HEK293 (cell line): ENCODE results near the gene GATAD2A.

ENCODE experiments used
- CTCF ChIA-PET: fragments of 350-600 bp; formaldehyde crosslinking; extraction: SDS; loops from one replicate; lab custom pipeline; 2021; ENCODE audit warnings: antibody characterized with exemption; lab: Yijun Ruan, JAX
- POLR2A ChIA-PET: fragments of 300-600 bp; formaldehyde crosslinking; extraction: SDS; loops from one replicate; lab custom pipeline; 2020; ENCODE audit warnings: antibody characterized with exemption, inconsistent platforms; lab: Yijun Ruan, JAX
- H3K27ac ChIP-seq: fragments of 200-500 bp; sonication (Bioruptor generic); 2 replicates; pipeline ENCODE4 v1.5.1; 2014; ENCODE audit warnings: low read depth, low read length, control low read depth, inconsistent platforms; ENCODE audit errors: extremely low read depth
- H3K36me3 ChIP-seq, 2 experiments: fragments of 200-500 bp in 1 of 2; sonication (Bioruptor generic) in 1 of 2; 1 replicate in 1 of 2; 2 replicates in 1 of 2; pipeline ENCODE4 v1.5.1; 2014 to 2017; ENCODE audit warnings: inconsistent platforms in 2 of 2, low read length in 2 of 2; ENCODE audit not compliant: control insufficient read depth in 2 of 2, insufficient read depth in 1 of 2
- H3K4me1 ChIP-seq: fragments of 200-500 bp; sonication (Bioruptor generic); 2 replicates; pipeline ENCODE4 v1.5.1; 2014; ENCODE audit warnings: mild to moderate bottlenecking, low read length, inconsistent platforms; ENCODE audit not compliant: control insufficient read depth, insufficient read depth
- H3K4me3 ChIP-seq: 2 replicates; pipeline ENCODE4 v1.5.1; 2011; ENCODE audit warnings: low read depth, mild to moderate bottlenecking, control low read depth, low read length, moderate library complexity
- H3K9me3 ChIP-seq: fragments of 200-500 bp; sonication (Bioruptor generic); 2 replicates; pipeline ENCODE4 v1.5.1; 2014; ENCODE audit warnings: low read depth, low read length, inconsistent platforms; ENCODE audit not compliant: control insufficient read depth, insufficient read depth
- EGR2 ChIP-seq: fragments of 450-650 bp; formaldehyde crosslinking; IDR thresholded peaks from 2 replicates; pipeline ENCODE4 v1.5.1; 2016; ENCODE audit warnings: low read depth, missing biosample characterization, missing genetic modification characterization
- GLI2 ChIP-seq: fragments of 450-650 bp; formaldehyde crosslinking; IDR thresholded peaks from 2 replicates; pipeline ENCODE4; 2017; ENCODE audit warnings: missing biosample characterization, missing genetic modification characterization, low read depth, borderline replicate concordance
- GLIS1 ChIP-seq: fragments of 450-650 bp; formaldehyde crosslinking; IDR thresholded peaks from 2 replicates; pipeline ENCODE4 v1.5.1; 2016; ENCODE audit warnings: missing biosample characterization, missing genetic modification characterization
- HOXC10 ChIP-seq: sonication (generic); formaldehyde crosslinking; IDR thresholded peaks from 2 replicates; pipeline ENCODE4 v1.8.1; 2023; ENCODE audit warnings: mild to moderate bottlenecking, missing genetic modification reagents
- REPIN1 ChIP-seq: fragments of 450-650 bp; formaldehyde crosslinking; IDR thresholded peaks from 2 replicates; pipeline ENCODE4 v1.5.1; 2017; ENCODE audit warnings: missing biosample characterization, missing genetic modification characterization, low read depth
- SETDB1 ChIP-seq: IDR thresholded peaks from one replicate; pipeline ENCODE4 v1.6.1; 2017; ENCODE audit warnings: mild to moderate bottlenecking, low read length, moderate library complexity, mixed read lengths; ENCODE audit not compliant: insufficient read length
- YY1 ChIP-seq: fragments of 450-650 bp; formaldehyde crosslinking; IDR thresholded peaks from 2 replicates; pipeline ENCODE4 v1.5.1; 2018; ENCODE audit warnings: missing biosample characterization, missing genetic modification characterization
- ZBTB21 ChIP-seq: fragments of 450-650 bp; formaldehyde crosslinking; IDR thresholded peaks from 2 replicates; pipeline ENCODE4 v1.5.1; 2017; ENCODE audit warnings: missing biosample characterization, missing genetic modification characterization
- ZBTB48 ChIP-seq: fragments of 450-650 bp; formaldehyde crosslinking; IDR thresholded peaks from 2 replicates; pipeline ENCODE4 v1.5.1; 2016; ENCODE audit warnings: missing biosample characterization, missing genetic modification characterization
- ZEB2 ChIP-seq: fragments of 450-650 bp; formaldehyde crosslinking; IDR thresholded peaks from 2 replicates; pipeline ENCODE4 v1.5.1; 2016; ENCODE audit warnings: missing biosample characterization, missing genetic modification characterization
- ZFHX2 ChIP-seq: fragments of 450-650 bp; formaldehyde crosslinking; conservative IDR thresholded peaks from 2 replicates; pipeline ENCODE4 v1.5.1; 2016; ENCODE audit warnings: missing biosample characterization, missing genetic modification characterization
- ZIC2 ChIP-seq: fragments of 450-650 bp; formaldehyde crosslinking; IDR thresholded peaks from 2 replicates; pipeline ENCODE4 v1.5.1; 2016; ENCODE audit warnings: missing biosample characterization, missing genetic modification characterization
- ZNF114 ChIP-seq: fragments of 450-650 bp; formaldehyde crosslinking; IDR thresholded peaks from 2 replicates; pipeline ENCODE4 v1.5.0; 2017; ENCODE audit warnings: missing biosample characterization, missing genetic modification characterization
- ZNF133 ChIP-seq: fragments of 450-650 bp; formaldehyde crosslinking; IDR thresholded peaks from 2 replicates; pipeline ENCODE4 v1.5.1; 2016; ENCODE audit warnings: missing biosample characterization, missing genetic modification characterization
- ZNF211 ChIP-seq: fragments of 450-650 bp; formaldehyde crosslinking; IDR thresholded peaks from 2 replicates; pipeline ENCODE4 v1.5.1; 2016; ENCODE audit warnings: low read depth, missing biosample characterization, missing genetic modification characterization
- ZNF488 ChIP-seq: fragments of 450-650 bp; formaldehyde crosslinking; IDR thresholded peaks from 2 replicates; pipeline ENCODE4 v1.5.1; 2016; ENCODE audit warnings: missing biosample characterization, missing genetic modification characterization
- ZNF514 ChIP-seq: fragments of 450-650 bp; formaldehyde crosslinking; IDR thresholded peaks from 2 replicates; pipeline ENCODE4 v1.5.1; 2016; ENCODE audit warnings: missing biosample characterization, missing genetic modification characterization
- ZNF555 ChIP-seq: fragments of 450-650 bp; formaldehyde crosslinking; conservative IDR thresholded peaks from 2 replicates; pipeline ENCODE4 v1.5.1; 2017; ENCODE audit warnings: missing biosample characterization, mild to moderate bottlenecking, missing genetic modification characterization, inconsistent platforms
- ZNF558 ChIP-seq: fragments of 450-650 bp; formaldehyde crosslinking; IDR thresholded peaks from 2 replicates; pipeline ENCODE4 v1.5.1; 2016; ENCODE audit warnings: missing biosample characterization, missing genetic modification characterization
- ZNF561 ChIP-seq: fragments of 450-650 bp; IDR thresholded peaks from 2 replicates; pipeline ENCODE4 v1.5.1; 2018; ENCODE audit warnings: missing biosample characterization, missing genetic modification characterization, borderline replicate concordance
- ZNF654 ChIP-seq: fragments of 450-650 bp; formaldehyde crosslinking; IDR thresholded peaks from 2 replicates; pipeline ENCODE4 v1.5.1; 2016; ENCODE audit warnings: low read depth, missing biosample characterization, missing genetic modification characterization
- ZNF792 ChIP-seq: fragments of 450-650 bp; formaldehyde crosslinking; IDR thresholded peaks from 2 replicates; pipeline ENCODE4 v1.5.1; 2016; ENCODE audit warnings: missing biosample characterization, missing genetic modification characterization
- ZXDB ChIP-seq: fragments of 450-650 bp; formaldehyde crosslinking; IDR thresholded peaks from 2 replicates; pipeline ENCODE4 v1.5.1; 2016; ENCODE audit warnings: missing biosample characterization, missing genetic modification characterization
- TF ChIP-seq, protein P1 (sequence below): fragments of 450-650 bp; formaldehyde crosslinking; IDR thresholded peaks from 2 replicates; pipeline ENCODE4 v1.5.1; 2016; ENCODE audit warnings: missing biosample characterization, missing genetic modification characterization

Gene GATAD2A

DNA sequence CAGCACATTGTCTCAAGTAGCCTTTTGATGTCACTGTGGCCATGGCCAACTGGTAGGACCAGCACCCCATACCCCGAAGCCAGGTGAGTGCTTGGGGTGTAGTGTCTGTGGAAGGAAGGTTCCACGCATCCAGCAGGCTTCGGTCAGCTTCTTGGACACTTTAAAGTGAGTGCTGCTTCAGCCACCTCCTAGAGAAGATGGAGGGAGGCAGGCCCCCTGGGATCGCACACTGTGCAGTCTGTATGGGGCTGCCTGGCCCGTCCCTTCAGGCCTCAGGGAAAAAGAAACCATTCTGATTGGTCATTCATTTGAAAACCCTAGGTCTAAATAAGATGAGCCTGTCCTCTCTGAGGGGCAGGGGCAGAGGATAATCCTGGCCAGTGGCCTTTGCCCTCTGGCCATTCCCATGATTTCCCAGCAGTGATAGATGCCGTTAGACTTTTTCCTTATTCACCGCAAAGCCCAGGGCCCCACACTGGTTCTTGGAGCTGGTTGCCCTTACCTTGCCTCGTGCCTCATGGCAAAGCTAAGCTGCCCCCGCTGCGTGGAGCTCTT, 30.7 kb downstream of the GATAD2A start:
- peaks cover 5% of the 10 kb centered on the region; the same call in 1 of the 2 replicates for H3K4me1 ChIP-seq
- POLR2A ChIA-PET, result no interaction called here
- H3K27ac ChIP-seq, result no peak overlapping the region
- no peak overlapping the region for H3K4me3 ChIP-seq
- CTCF ChIA-PET, result interaction anchor here (0.5 to 1.0 kb wide), 3 partner anchors 17 to 57 kb away, joined by 3 to 4 read pairs (median 3); no protein-coding TSS in a partner anchor
- peaks cover 0 to 11% of the 10 kb centered on the region in 2 experiments; a peak in 2 of 3 replicates for H3K36me3 ChIP-seq
- H3K9me3 ChIP-seq, result no peaks in the 10 kb centered on the region
- TF ChIP-seq GLI2 (tag by site-specific recombination) (no peak), REPIN1 (tag by site-specific recombination) (no peak), ZXDB (tag by site-specific recombination) (no peak), ZIC2 (0 out of 2 replicates have a peak, but pooled peaks have one; percentile 11)
- TF ChIP-seq, protein P1, sequence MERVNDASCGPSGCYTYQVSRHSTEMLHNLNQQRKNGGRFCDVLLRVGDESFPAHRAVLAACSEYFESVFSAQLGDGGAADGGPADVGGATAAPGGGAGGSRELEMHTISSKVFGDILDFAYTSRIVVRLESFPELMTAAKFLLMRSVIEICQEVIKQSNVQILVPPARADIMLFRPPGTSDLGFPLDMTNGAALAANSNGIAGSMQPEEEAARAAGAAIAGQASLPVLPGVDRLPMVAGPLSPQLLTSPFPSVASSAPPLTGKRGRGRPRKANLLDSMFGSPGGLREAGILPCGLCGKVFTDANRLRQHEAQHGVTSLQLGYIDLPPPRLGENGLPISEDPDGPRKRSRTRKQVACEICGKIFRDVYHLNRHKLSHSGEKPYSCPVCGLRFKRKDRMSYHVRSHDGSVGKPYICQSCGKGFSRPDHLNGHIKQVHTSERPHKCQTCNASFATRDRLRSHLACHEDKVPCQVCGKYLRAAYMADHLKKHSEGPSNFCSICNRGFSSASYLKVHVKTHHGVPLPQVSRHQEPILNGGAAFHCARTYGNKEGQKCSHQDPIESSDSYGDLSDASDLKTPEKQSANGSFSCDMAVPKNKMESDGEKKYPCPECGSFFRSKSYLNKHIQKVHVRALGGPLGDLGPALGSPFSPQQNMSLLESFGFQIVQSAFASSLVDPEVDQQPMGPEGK (tag by site-specific recombination), result no peak

- Histone ChIP-seq H3K27ac (no peak overlapping the region), H3K4me1 (no peaks in the 10 kb centered on the region), H3K36me3 (peaks cover 0 to 15% of the 10 kb centered on the region in 2 experiments; a peak in 2 of 3 replicates), H3K4me3 (no peak overlapping the region), H3K9me3 (no peaks in the 10 kb centered on the region)
- CTCF ChIA-PET, result no interaction called here
- TF ChIP-seq EGR2 (tag by site-specific recombination) (peak; percentile 36; the same call in 1 of the 2 replicates), ZNF792 (tag by site-specific recombination) (no peak), ZNF488 (tag by site-specific recombination) (no peak), ZNF114 (tag by site-specific recombination) (no peak), ZFHX2 (tag by site-specific recombination) (peak; percentile 43; the same call in 1 of the 2 replicates), ZEB2 (no peak)
- POLR2A ChIA-PET, result no interaction called here
Observed at GRCh38 chr19:19438366-19439175, 33.1 kb downstream of the GATAD2A start.

GRCh38 chr19:19439176-19439482, 33.7 kb downstream of the GATAD2A start:
- TF ChIP-seq HOXC10, result no peak
- TF ChIP-seq ZBTB48 (tag by site-specific recombination), result no peak
- CTCF ChIA-PET, result no interaction called here
- POLR2A ChIA-PET, result no interaction called here
- no peaks in the 10 kb centered on the region for H3K4me1 ChIP-seq
- H3K4me3 ChIP-seq, result no peak overlapping the region
- peaks cover 0 to 18% of the 10 kb centered on the region in 2 experiments; a peak in 2 of 3 replicates for H3K36me3 ChIP-seq
- no peaks in the 10 kb centered on the region for H3K9me3 ChIP-seq
- H3K27ac ChIP-seq, result no peak overlapping the region

GRCh38 chr19:19443283-19443682, 37.8 kb downstream of the GATAD2A start:
- CTCF ChIA-PET, result interaction anchor here (0.6 to 0.8 kb wide), 3 partner anchors 38 to 103 kb away, joined by 3 read pairs; partner anchors contain the start of gene GATAD2A
- Histone ChIP-seq H3K27ac (no peak overlapping the region), H3K9me3 (no peaks in the 10 kb centered on the region), H3K4me3 (no peak overlapping the region), H3K4me1 (0 out of 2 replicates have a peak, but pooled peaks cover 9% of the 10 kb centered on the region), H3K36me3 (peaks cover 0 to 8% of the 10 kb centered on the region in 2 experiments; a peak in 1 of 3 replicates)
- POLR2A ChIA-PET, result interaction anchor here (0.7 to 2.1 kb wide), 2 partner anchors 38 to 58 kb away, joined by 3 to 7 read pairs; partner anchors contain the start of gene GATAD2A
- no peak for TF ChIP-seq YY1 (tag by site-specific recombination)
- no peak for TF ChIP-seq ZNF514 (tag by site-specific recombination)
- no peak for TF ChIP-seq GLIS1
- TF ChIP-seq ZNF211 (tag by site-specific recombination), result no peak
- no peak for TF ChIP-seq ZNF133 (tag by site-specific recombination)
- no peak for TF ChIP-seq ZNF654
- no peak for TF ChIP-seq ZNF555 (tag by site-specific recombination)
- TF ChIP-seq ZNF558 (tag by site-specific recombination), result no peak
- TF ChIP-seq ZNF561, result no peak
- TF ChIP-seq SETDB1, result no peak
- no peak for TF ChIP-seq ZBTB21 (tag by site-specific recombination)
